ENCODE data around the gene CRCP. TPM values are rescaled to one million over a fixed set of nuclear protein-coding genes. Genes with fewer than 3 reads are reported as not detected.
"Not testable (repeated sequence)": the region's sequence is repeated elsewhere in the genome, so short reads cannot be mapped to it uniquely, and the experiment has no call there.

Gene CRCP
- total and polyA plus RNA-seq, 2 of the 13 experiments (the other 11 are each of a cell fraction or from before 2014, with no cell fraction given): 22.7 to 31.0 TPM

DNA sequence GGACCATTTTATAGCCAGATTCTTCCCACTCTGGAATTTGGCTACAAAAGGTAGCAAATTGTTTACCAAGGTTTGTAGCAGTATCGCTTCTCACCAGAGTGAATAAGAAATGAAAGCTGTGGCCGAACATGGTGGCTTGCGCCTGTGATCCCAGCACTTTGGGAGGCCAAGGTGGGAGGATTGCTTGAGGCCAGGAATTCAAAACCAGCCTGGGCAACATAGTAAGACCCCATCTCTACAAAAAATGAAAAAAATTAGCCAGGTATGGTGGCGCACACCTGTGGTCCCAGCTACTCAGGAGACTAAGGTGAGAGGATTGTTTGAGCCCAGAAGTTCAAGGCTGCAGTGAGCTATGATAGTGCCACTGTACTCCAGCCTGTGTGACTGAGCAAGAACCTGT is 33.0 kb downstream of the CRCP start:
- in situ Hi-C loops (cut with HindIII; ENCODE audit: extremely low pct_ligation_motif_present, low pct_unique_long_range_greater_than_20kb); BruUV-seq (replicated peaks); FAIRE-seq: not testable (repeated sequence)

DNA sequence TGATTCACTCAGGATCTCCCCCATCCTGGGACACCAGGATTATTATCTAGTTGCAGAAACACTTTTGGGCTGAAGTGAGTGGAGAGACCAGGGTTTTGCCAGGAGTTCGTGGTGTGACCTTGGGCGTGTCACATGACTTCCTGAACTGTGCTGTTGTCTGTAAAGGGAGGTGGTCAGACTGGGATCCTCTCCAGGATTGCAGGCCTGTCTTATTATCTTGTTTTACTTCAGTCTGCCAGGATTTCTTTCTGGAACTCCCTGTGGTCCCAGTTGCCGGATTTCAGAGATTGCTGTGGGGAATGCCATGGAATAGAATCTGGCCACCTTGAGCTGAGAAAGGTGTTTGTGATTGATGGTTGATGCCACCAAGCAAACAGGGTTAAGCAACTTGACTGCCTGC is 35.8 kb downstream of the CRCP start:
- Histone ChIP-seq H3K27ac (ENCODE audit: extremely low read length, insufficient read depth, low read length) (peak overlapping the region; percentile 46), H3K4me3 (replicated peaks in 1 of 3; ENCODE audit: insufficient read depth in 1 of 3, low read depth in 2 of 3, low read length in 3 of 3) (no peak overlapping the region)
- FAIRE-seq: peak; percentile 78
- TF ChIP-seq ATF1 (CRISPR knock-in tag; IDR thresholded peaks at IDR 0.05) (no peak), DMAP1 (CRISPR knock-in tag; IDR thresholded peaks at IDR 0.05) (no peak), ZBTB7B (CRISPR knock-in tag; IDR thresholded peaks at IDR 0.05) (0 out of 2 replicates have a peak, but pooled peaks have one; percentile 38), ZNF432 (CRISPR knock-in tag; IDR thresholded peaks at IDR 0.05; ENCODE audit: borderline replicate concordance) (no peak), GABPB1 (CRISPR knock-in tag; IDR thresholded peaks at IDR 0.05) (peak; percentile 24; the same call in 1 of the 2 replicates)
- TF ChIP-seq, protein P1, sequence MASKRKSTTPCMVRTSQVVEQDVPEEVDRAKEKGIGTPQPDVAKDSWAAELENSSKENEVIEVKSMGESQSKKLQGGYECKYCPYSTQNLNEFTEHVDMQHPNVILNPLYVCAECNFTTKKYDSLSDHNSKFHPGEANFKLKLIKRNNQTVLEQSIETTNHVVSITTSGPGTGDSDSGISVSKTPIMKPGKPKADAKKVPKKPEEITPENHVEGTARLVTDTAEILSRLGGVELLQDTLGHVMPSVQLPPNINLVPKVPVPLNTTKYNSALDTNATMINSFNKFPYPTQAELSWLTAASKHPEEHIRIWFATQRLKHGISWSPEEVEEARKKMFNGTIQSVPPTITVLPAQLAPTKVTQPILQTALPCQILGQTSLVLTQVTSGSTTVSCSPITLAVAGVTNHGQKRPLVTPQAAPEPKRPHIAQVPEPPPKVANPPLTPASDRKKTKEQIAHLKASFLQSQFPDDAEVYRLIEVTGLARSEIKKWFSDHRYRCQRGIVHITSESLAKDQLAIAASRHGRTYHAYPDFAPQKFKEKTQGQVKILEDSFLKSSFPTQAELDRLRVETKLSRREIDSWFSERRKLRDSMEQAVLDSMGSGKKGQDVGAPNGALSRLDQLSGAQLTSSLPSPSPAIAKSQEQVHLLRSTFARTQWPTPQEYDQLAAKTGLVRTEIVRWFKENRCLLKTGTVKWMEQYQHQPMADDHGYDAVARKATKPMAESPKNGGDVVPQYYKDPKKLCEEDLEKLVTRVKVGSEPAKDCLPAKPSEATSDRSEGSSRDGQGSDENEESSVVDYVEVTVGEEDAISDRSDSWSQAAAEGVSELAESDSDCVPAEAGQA (IDR thresholded peaks at IDR 0.05; ENCODE audit: low read depth): no peak
- TF ChIP-seq, protein P1 (CRISPR knock-in tag; IDR thresholded peaks at IDR 0.05; ENCODE audit: borderline replicate concordance): no peak
- TF ChIP-seq, protein P2, sequence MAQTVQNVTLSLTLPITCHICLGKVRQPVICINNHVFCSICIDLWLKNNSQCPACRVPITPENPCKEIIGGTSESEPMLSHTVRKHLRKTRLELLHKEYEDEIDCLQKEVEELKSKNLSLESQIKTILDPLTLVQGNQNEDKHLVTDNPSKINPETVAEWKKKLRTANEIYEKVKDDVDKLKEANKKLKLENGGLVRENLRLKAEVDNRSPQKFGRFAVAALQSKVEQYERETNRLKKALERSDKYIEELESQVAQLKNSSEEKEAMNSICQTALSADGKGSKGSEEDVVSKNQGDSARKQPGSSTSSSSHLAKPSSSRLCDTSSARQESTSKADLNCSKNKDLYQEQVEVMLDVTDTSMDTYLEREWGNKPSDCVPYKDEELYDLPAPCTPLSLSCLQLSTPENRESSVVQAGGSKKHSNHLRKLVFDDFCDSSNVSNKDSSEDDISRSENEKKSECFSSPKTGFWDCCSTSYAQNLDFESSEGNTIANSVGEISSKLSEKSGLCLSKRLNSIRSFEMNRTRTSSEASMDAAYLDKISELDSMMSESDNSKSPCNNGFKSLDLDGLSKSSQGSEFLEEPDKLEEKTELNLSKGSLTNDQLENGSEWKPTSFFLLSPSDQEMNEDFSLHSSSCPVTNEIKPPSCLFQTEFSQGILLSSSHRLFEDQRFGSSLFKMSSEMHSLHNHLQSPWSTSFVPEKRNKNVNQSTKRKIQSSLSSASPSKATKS (CRISPR knock-in tag; IDR thresholded peaks at IDR 0.05): no peak
- TF ChIP-seq, protein P3, sequence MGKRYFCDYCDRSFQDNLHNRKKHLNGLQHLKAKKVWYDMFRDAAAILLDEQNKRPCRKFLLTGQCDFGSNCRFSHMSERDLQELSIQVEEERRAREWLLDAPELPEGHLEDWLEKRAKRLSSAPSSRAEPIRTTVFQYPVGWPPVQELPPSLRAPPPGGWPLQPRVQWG (CRISPR knock-in tag; IDR thresholded peaks at IDR 0.05; ENCODE audit: borderline replicate concordance, low read depth): no peak

More for the DNA sequence above, 33.0 kb downstream of the CRCP start:
- CTCF ChIA-PET (ENCODE audit: low intra/inter-chr PET ratio, low total read pairs); H3K9ac ChIP-seq (ENCODE audit: insufficient read depth, low read depth, low read length); H4K20me1 ChIP-seq (ENCODE audit: insufficient read depth, low read length); H3K27ac ChIP-seq (ENCODE audit: extremely low read length, insufficient read depth, low read length); ATAC-seq; H2AFZ ChIP-seq (ENCODE audit: low read length); H3K27me3 ChIP-seq (ENCODE audit: control insufficient read depth in 1 of 2, insufficient read depth in 2 of 2, low read length in 2 of 2); DNase-seq (ENCODE audit: low spot score); H3K9me3 ChIP-seq (ENCODE audit: low read length); H3K4me3 ChIP-seq (replicated peaks in 1 of 3; ENCODE audit: insufficient read depth in 1 of 3, low read depth in 2 of 3, low read length in 3 of 3); H3K4me2 ChIP-seq (ENCODE audit: low read depth, low read length): not testable (repeated sequence)
- POLR2A ChIA-PET: interaction anchor here (1.2 kb wide), 1 partner anchor 32 kb away, joined by 3 read pairs; no protein-coding TSS in a partner anchor
- H3K36me3 ChIP-seq (replicated peaks in 1 of 2; ENCODE audit: control insufficient read depth in 1 of 2, insufficient read depth in 2 of 2, low read length in 2 of 2): peaks cover 17 to 45% of the 10 kb centered on the region in 2 experiments
- 82% methylated on average over 4 of the region's 4 CpGs for WGBS (ENCODE audit: low lambda C conversion rate)
- TF ChIP-seq ZNF121 (CRISPR knock-in tag; IDR thresholded peaks at IDR 0.05): peak; percentile 80
- H3K4me1 ChIP-seq (ENCODE audit: insufficient read depth, low read length): peaks cover 89% of the 10 kb centered on the region
- intact Hi-C loops (cut with micrococcal nuclease; ENCODE audit: unreplicated experiment): loop anchor here (10.0 kb wide), 1 partner anchor 113 kb away; no protein-coding TSS in a partner anchor
- H3K79me2 ChIP-seq (ENCODE audit: insufficient read depth, low read length): peaks cover 14% of the 10 kb centered on the region

More for the DNA sequence above, 35.8 kb downstream of the CRCP start:
- H3K4me2 ChIP-seq (ENCODE audit: low read depth, low read length): peak overlapping the region; percentile 32
- peak overlapping the region; percentile 23; the same call in 1 of the 2 replicates for H3K9ac ChIP-seq (ENCODE audit: insufficient read depth, low read depth, low read length)
- H4K20me1 ChIP-seq (ENCODE audit: insufficient read depth, low read length): no peaks in the 10 kb centered on the region
- 37% methylated on average over 3 of the region's 3 CpGs for WGBS (ENCODE audit: low lambda C conversion rate)
- peaks cover 25 to 54% of the 10 kb centered on the region in 2 experiments for H3K36me3 ChIP-seq (replicated peaks in 1 of 2; ENCODE audit: control insufficient read depth in 1 of 2, insufficient read depth in 2 of 2, low read length in 2 of 2)
- intact Hi-C loops (cut with micrococcal nuclease; ENCODE audit: unreplicated experiment) (no loop called here), in situ Hi-C loops (cut with HindIII; ENCODE audit: extremely low pct_ligation_motif_present, low pct_unique_long_range_greater_than_20kb) (no loop called here)
- CTCF ChIA-PET (ENCODE audit: low intra/inter-chr PET ratio, low total read pairs): no interaction called here
- H3K27me3 ChIP-seq (ENCODE audit: control insufficient read depth in 1 of 2, insufficient read depth in 2 of 2, low read length in 2 of 2): no peaks in the 10 kb centered on the region
- no peak overlapping the region for H2AFZ ChIP-seq (ENCODE audit: low read length)
- H3K4me1 ChIP-seq (ENCODE audit: insufficient read depth, low read length): peaks cover 61% of the 10 kb centered on the region
- BruUV-seq (replicated peaks): no TSS peak
- DNase-seq (ENCODE audit: low spot score) (peak; percentile 62), ATAC-seq (peak; percentile 81)
- peaks cover 12% of the 10 kb centered on the region for H3K79me2 ChIP-seq (ENCODE audit: insufficient read depth, low read length)
- POLR2A ChIA-PET: interaction anchor here (0.8 to 1.4 kb wide), 2 partner anchors 20 to 36 kb away, joined by 4 to 5 read pairs; partner anchors contain the start of gene CRCP
- no peaks in the 10 kb centered on the region for H3K9me3 ChIP-seq (ENCODE audit: low read length)

Data from HepG2 (cell line).